Measurements from ENCODE around the gene SPN.
A peak's percentile ranks its signal among the peaks of the same experiment; 100 is the strongest.
"Not testable (repeated sequence)": the region's sequence is repeated elsewhere in the genome, so short reads cannot be mapped to it uniquely, and the experiment has no call there.

Gene SPN

GRCh38 chr16:29663016-29663806, at the start of gene SPN:
Gene SPN (plus strand): TSS chr16:29663247. CDS start chr16:29663729, 482 bp downstream.
- peak in 1 of 2 donors; percentile 43 for DNase-seq

GRCh38 chr16:29613307-29614057, 49.6 kb upstream of the SPN start:
- peak; percentile 91 to 92 for DNase-seq

DNA sequence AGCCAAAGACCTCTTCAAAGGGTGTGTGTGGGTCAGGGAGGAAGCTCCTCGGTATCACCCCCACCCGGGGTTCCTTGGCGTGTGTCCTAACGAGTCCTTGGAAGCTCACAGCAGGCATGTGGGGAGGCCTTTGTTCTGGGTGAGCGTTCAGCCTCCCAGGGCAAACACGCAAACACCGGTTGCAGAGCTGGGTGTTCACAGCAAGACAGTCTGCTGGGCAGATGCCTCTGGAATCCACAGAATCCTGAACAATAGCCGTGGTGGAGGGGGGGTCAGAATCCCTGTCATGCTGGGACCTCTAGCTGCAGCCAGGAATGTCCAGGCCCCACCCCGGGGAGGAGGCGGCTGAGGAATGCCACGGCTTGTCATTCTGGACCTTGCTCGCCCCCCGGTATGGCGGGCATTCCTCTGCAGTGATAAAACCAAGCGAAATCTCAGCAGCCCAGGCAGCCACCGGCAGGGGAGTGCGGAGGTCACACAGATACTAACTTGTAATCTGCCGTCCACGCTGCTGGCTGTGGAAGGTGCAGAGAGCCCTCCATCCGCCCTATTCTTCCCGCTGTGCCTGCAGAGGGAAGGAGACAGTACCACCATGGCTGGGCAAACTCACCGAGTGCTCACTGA, 48.2 kb upstream of the SPN start:
- not testable (repeated sequence) for DNase-seq

DNA sequence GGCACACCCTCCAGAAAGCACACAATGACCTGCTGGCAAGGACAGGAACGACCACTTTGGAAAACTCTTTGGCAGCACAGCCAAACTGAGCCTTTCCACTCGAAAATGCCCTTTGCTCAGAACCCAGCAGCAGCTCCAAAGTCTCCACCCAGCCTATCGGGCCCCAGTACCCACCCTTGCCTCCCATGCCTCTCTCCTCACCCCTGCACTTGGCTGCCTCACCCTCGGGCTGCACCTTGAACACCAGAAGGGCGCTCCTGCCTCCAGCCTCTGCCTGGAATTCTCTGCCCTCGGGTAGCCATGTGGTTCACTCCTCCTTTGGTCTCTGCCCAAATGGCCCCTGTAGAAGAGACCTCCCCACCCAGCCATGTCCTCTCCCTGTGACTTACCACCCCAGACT, 46.9 kb upstream of the SPN start:
- DNase-seq: not testable (repeated sequence)

DNA sequence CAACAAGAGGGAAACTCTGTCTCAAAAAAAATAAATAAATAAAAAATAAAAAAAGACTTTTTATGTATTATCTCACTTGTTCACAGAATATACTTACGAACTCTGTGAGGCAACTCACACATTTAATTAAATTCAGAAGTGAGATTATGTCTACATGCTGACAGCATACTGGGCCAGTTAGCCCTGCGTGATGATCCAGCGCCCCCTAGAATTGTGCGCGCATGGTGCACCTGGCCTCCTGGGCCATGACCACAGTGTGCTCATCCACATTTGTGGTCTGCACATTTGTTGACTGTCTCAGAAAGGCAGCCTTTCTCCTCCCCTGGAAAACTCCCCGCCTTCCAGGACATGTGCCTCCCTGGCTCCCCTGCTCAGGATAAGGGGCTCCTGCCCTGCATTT, 42.5 kb upstream of the SPN start:
- DNase-seq: peak; percentile 38 to 48

- DNase-seq: not testable (repeated sequence)
Measured at GRCh38 chr16:29622738-29623137, 40.3 kb upstream of the SPN start.

DNA sequence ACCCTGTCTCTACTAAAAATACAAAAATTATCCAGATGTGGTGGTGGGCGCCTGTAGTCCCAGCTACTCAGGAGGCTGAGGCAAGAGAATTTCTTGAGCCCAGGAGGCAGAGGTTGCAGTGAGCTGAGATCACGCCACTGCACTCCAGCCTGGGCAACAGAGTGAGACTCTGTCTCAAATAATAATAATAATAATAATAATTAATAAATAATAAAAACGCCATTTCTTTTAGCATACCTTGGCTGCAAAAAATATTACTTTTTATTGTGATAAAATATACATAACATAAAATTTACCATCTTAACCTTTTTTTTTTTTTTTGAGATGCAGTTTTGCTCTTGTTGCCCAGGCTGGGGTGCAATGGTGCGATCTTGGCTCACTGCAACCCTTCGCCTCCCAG, 39.8 kb upstream of the SPN start:
- not testable (repeated sequence) for DNase-seq

- DNase-seq: not testable (repeated sequence)
Measured at GRCh38 chr16:29625114-29625513, 37.9 kb upstream of the SPN start.

- peak; percentile 45 to 53 for DNase-seq
Measured at GRCh38 chr16:29626778-29627331, 36.2 kb upstream of the SPN start.

GRCh38 chr16:29627661-29628075, 35.4 kb upstream of the SPN start:
- DNase-seq: peak; percentile 21 to 30

DNA sequence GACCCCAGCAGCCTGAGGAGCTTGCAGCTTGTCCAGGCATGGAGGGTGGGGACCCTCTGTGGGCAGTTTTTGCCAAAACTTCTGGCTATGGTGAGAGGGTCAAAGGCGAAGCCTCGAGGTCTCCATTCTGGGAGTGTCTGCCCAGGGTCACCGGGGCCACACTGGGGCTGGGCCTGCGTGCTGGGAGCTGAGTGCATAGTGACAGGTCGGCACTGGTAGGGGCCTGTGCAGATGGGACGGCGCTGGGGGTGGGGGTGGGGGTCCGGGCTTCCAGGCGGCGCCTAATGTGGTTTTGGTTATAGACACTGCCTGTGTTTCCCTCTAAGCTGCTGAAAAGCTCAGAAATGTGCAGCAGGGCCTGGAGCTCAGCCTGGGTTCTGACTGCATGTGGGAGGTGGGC, 34.3 kb upstream of the SPN start:
- DNase-seq: not testable (repeated sequence)

DNA sequence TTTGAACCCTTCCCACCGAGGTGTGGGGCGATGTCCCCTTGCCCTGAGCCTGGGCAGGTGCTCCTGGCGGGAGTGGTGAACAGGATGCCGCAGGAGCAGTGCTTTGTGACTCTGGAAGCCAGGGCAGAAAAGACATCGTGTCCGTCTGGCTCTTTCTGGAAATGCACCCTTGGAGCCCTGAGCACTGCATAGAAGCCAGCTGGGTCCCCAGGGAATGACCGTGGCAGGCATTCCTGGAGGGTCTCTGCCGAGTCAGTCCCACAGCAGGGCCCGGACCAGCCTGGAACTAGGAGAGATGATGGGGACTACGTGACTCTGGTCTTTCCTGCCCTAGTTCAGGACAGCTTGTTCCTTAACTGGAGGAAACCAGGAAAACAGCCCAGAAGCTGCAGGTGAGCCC, 33.7 kb upstream of the SPN start:
- DNase-seq: not testable (repeated sequence)

DNA sequence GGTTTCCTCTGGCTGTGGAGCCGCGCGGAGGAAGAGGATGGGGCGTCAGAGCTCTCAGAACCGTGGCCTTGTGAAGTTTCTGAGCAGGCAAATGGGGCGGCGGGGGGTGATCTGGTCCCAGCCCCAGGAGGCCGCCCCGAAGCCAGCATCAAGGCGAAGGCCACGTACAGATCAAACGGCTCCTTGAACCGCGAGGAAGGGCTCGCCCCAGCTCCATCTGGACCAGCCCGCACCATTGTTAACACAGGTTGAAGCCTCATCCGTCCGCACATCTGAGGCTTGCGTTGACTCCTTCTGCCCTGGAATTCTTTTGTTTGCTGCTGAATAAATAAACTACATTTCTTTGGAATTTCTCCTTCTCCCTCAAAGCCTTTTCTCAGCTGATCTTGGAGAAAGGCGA, 31.4 kb upstream of the SPN start:
- DNase-seq: not testable (repeated sequence)

- not testable (repeated sequence) for DNase-seq
Measured at GRCh38 chr16:29635902-29636301, 27.1 kb upstream of the SPN start.

DNA sequence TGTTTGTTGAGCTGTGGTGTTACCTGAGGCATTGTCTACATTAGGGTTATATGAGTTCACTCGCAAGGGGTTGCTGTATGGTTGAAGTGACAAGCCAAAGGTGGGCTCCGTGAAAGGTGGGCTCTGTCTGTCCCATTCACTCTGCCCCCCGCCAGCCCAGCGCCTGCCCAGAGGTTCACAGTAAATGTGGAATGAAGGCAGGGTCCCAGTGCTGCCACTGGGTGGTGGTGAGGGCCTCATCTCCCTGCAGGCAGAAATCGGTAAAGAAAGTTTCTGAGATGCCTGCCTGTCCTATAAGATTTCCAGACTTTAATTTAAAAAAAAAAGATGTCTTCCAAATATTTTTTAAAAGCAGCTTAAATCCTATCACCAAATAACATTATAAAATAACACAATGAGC, 26.7 kb upstream of the SPN start:
- not testable (repeated sequence) for DNase-seq

DNA sequence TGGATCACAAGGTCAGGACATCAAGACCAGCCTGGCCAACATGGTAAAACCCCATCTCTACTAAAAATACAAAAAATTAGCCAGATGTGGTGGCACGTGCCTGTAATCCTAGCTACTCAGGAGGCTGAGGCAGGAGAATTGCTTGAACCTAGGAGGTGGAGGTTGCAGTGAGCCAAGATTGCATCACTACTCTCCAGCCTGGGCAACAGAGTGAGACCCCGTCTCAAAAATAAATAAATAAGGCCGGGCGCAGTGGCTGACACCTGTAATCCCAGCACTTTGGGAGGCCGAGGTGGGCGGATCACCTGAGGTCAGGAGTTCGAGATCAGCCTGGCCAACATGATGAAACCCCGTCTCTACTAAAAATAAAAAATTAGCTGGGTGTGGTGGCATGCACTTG, 24.3 kb upstream of the SPN start:
- not testable (repeated sequence) for DNase-seq

- peak in 1 of 2 donors; percentile 47 for DNase-seq
Measured at GRCh38 chr16:29641561-29641960, 21.5 kb upstream of the SPN start.

DNA sequence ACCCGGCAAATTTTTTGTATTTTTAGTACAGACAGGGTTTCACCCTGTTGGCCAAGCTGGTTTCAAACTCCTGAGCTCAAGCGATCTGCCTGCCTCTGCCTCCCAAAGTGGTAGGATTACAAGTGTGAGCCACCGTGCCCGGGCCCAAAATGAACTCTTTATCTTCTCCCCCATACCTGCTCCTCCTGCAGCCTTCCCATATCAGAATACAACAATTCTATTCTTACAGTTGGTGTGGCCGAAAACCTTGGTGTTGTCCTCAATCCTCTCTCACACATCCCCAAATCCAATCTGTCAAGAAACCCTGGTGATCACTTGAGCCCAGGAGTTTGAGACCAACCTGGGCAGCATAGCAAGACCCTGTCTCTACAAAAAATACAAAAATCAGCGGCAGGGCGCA, 19.5 kb upstream of the SPN start:
- no peak for DNase-seq

DNA sequence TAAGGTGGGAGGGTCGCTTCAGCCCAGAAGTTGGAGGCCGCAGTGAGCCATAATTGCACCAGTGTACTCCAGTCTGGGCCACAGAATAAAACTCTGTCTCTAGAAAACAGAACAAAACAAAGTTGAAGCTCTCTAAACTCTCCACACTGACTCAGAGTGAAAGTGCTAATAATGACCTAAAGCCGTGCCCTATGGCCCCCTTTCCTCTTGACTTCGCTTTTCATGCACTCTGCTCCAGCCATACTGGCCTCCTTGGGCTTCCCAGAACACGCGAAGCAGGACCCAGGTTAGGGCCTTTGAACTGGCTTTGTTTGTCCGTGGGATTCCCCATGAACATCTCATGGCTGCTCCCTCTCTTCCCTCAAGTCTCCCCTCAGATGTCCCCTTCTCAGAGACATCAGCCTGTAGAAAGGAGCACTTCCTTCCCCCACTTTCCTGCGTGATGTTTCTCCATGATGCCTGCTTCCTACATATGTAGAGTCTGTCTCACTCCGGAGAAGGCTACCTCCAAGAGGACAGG, 18.6 kb upstream of the SPN start:
- no peak for DNase-seq

GRCh38 chr16:29644973-29645693, 17.9 kb upstream of the SPN start:
- no peak for DNase-seq

- DNase-seq: peak in 1 of 2 donors; percentile 38
Measured at GRCh38 chr16:29645694-29646187, 17.3 kb upstream of the SPN start.

DNA sequence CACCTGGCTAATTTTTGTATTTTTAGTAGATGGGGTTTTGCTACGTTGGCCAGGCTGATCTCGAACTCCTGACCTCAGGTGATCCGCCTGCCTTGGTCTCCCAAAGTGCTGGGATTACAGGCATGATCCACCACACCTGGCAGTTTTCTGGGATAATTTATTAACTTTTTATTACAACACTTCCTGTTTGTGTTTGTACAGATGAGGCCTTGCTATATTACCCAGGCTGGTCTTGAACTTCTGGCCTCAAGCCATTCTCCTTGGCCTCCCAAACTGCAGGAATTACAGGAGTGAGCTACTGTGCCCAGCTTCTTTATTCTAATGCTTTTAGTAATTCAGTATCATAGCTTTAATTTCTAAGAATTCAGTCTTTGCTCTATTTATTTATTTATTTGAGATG, 16.1 kb upstream of the SPN start:
- no peak for DNase-seq
